Stimulated activated CD8-positive, alpha-beta memory T cell treated with anti-CD3 and anti-CD28 coated beads, Interleukin-4, amount 100 ng/mL, for 24 hours (primary cell): ENCODE measurements around the gene PHC2.
A peak's percentile ranks its signal among the peaks of the same experiment; 100 is the strongest.

Experiments used
- DNase-seq: peaks from one replicate; pipeline ENCODE4 v3.0.0-alpha.2; 2020; ENCODE audit warnings: low read depth

PHC2 gene

GRCh38 chr1:33430692-33431593, at the start of gene PHC2:
TSS of gene PHC2 (minus strand) at chr1:33431095. CDS start at chr1:33375539, 55,556 bp downstream.
- DNase-seq: peak; percentile 90

DNA sequence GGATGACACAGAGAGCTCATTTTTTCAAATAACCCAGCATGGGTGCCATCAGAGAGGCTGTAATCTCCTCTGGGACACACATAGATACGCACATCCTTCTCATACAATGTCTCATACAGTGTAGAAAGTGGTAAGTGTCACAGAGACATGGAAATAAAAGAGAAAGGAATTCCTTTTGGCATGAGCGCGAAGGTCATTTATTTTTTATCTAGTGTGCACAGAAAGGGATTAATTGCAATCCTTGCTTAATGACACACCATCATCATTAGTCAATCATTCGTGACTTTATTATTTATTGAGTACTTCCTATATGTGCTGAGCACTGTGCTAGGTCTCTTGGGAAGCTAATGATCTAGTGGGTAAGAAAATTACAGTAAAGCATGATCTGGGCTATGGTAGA, 46.6 kb upstream of the PHC2 start:
- DNase-seq: no peak

- no peak for DNase-seq
Measured at GRCh38 chr1:33473900-33474299, 43.0 kb upstream of the PHC2 start.

- DNase-seq: peak; percentile 84
Measured at GRCh38 chr1:33472269-33472980, 41.5 kb upstream of the PHC2 start, which contains the start of gene ZSCAN20. TSS of gene ZSCAN20 (plus strand) at chr1:33472645. CDS start at chr1:33479289, 6,644 bp downstream.

DNA sequence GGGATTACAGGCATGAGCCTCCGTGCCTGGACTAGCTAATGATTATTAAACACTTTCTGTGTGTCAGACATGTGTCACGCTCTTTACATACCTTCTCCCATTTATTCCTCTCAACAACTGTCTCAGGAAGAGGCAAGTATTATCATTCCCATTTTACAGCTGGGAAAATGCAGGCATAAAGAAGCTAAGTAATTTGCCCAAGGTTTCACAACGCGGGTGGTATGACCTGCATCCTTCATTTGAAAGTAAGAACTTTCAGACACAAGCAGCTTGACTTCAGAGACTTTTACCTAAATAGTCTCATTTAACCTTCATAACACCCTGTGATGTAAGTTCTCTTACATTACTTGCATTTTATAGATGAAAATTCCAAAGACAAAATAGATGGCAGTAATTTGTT, 40.5 kb upstream of the PHC2 start:
- no peak for DNase-seq

- peak; percentile 33 for DNase-seq
Measured at GRCh38 chr1:33470495-33471012, 39.7 kb upstream of the PHC2 start.

GRCh38 chr1:33469691-33470090, 38.8 kb upstream of the PHC2 start:
- no peak for DNase-seq

DNA sequence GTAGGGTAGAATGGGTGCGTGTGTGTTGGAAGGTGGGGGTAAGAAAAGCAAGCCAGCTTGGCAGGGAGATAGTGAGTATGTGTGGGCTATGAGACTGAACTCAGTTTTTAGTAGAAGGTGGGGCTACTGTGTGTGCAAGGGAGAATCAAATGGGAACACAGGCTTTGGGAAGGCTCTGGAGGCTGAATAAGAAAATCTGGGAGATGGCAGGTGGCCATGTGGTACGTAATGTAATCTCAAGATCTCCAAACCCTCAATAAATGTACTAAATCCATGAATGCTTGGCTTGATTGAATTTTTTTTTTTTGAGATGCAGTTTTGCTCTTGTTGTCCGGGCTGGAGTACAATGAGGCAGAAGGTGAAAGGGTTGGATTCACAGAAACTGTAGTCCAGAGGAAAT, 38.1 kb upstream of the PHC2 start:
- no peak for DNase-seq

DNA sequence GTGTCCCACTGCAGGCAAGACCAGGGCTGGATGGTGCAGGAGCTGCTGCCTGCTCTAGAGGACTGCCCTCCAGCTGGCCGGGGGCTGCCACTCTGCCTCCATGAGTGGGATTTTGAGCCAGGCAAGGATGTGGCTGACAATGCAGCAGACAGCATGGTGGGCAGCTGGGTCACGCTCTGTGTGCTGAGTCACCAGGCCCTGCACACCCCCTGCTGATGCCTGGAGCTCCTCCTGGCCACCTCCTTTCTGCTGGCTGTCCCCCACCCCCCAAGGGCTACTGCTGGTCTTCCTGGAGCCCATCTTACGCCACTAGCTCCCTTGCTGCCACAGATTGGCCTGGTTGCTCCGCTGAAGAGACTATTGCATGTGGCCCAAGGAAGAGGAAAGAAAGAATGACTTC, 37.6 kb upstream of the PHC2 start:
- DNase-seq: no peak

DNA sequence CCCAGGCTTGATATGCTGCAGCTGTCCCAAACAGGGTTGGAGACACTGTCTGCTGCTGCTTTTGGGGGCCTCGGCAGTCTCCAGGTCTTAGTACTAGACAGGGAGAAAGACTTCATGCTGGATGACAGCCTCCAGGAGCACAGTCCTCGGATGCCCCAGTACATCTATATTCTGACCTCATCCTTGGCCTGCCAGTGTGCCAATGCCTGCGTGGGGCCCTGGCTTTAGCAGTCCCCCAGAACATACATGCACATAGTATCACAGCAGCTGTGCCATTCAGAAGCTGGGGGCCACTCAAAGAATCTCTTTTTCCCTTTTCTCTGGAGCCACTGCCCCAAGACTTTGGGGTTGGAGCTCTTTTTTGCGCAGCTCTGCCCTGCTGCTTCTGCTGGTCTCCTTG, 37.1 kb upstream of the PHC2 start:
- no peak for DNase-seq

DNA sequence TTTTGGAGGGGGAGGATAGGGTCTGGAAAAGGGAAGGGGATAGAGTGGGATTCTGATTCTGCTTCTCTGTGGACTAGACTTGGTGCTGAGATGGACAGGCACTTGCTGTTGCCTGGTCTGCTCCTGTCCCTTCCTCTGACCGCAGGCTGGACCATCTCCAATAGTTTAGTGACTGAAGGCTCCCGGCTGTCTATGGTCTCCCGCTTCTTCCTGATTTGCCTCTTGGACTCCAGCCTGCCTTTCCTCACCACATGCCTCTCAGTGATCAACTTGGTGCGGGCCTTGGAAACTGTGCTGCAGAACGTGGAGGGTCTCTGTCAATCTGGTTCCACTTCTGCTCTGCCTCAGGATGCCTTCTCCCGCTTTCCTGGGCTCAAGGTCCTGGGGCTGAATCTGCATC, 35.3 kb upstream of the PHC2 start:
- DNase-seq: no peak

DNA sequence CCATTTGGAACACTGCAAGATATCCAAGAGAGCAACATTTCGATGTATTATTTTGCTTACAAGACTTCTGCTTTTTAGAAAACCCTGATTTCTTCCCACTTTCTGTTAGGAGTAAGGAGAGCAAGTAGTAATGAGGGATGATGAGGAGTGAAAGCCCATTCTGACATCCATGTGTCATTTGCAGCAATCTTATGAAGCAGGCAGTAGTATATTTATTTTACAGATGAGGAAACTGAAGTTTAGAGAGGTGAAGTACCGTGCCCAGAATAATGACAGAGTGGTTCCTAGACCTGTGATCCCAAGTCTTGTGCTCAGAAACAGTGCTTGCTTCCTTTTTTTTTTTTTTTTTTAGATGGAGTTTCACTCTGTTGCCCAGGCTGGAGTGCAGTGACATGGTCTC, 34.4 kb upstream of the PHC2 start:
- no peak for DNase-seq

DNA sequence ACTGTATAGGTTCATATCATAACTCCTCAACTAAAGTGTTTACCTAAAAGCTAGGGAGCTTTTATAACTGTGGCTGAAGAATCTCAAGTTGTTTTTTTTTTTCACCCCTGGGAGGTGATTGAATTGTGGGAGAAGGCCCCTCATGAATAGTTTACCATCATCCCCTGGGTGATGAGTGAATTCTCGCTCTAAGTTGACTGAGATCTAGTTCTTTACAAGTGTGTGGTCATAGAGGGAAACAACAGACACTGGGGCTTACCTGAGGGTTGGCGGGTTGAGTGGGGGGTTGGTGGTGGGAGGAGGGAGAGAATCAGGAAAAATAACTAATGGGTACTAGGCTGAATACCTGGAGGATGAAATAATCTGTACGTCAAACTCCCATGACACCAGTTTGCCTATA, 33.7 kb upstream of the PHC2 start:
- DNase-seq: no peak

- DNase-seq: no peak
Measured at GRCh38 chr1:33462405-33463164, 31.7 kb upstream of the PHC2 start.

DNA sequence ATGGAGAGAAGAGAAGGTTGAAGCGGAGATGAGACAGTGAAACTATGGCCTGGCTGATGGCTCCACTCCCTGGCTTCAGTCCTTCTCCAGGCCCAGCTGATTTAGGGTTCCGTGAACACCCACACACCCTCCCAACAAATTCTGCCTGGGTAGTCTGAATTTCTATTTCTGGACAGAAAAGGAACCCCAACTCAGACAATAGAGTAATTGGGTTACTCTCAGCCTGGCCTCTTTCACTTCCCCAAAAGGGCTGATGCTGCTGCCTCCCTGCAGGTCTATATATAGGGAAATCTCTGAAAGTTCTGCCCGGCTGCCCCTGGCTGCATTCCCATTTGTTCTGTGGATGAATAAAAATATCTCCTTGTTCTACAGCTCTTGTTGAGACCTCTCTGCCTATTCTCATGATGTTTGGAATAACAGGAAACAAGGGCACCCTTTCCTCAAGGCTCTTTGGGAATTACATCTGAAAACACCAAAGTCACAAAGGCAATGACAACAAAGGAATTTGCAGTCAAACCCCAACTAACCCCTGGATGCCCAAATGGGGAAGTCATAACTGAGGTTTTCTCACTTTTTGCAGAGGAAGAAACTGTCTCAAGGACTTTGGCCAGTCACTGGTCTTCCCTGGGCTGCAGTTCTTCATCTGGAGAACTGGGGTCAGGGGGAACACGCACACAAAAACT, 30.2 kb upstream of the PHC2 start:
- no peak for DNase-seq

DNA sequence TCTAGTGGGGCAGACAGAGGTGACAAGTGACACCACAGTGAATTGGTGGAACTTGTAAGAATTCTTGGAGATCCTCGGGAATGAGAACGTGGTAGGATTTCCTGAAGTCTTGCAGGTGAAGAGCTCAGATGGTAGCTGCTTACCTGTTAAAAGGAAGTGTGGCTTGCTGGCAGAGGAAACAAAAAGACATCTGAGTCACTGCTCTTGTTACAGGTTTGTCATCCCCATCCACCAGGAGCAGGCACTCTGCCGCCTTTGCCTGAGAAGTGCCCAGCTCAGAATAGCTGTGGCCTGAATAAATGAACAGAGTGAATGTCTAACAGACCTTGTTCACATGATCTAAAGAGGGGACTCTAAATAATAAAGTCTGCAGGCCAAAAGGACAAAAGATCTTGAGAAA, 29.2 kb upstream of the PHC2 start:
- no peak for DNase-seq

GRCh38 chr1:33459691-33460090, 28.8 kb upstream of the PHC2 start:
- DNase-seq: no peak

GRCh38 chr1:33456502-33456886, 25.6 kb upstream of the PHC2 start:
- no peak for DNase-seq

DNA sequence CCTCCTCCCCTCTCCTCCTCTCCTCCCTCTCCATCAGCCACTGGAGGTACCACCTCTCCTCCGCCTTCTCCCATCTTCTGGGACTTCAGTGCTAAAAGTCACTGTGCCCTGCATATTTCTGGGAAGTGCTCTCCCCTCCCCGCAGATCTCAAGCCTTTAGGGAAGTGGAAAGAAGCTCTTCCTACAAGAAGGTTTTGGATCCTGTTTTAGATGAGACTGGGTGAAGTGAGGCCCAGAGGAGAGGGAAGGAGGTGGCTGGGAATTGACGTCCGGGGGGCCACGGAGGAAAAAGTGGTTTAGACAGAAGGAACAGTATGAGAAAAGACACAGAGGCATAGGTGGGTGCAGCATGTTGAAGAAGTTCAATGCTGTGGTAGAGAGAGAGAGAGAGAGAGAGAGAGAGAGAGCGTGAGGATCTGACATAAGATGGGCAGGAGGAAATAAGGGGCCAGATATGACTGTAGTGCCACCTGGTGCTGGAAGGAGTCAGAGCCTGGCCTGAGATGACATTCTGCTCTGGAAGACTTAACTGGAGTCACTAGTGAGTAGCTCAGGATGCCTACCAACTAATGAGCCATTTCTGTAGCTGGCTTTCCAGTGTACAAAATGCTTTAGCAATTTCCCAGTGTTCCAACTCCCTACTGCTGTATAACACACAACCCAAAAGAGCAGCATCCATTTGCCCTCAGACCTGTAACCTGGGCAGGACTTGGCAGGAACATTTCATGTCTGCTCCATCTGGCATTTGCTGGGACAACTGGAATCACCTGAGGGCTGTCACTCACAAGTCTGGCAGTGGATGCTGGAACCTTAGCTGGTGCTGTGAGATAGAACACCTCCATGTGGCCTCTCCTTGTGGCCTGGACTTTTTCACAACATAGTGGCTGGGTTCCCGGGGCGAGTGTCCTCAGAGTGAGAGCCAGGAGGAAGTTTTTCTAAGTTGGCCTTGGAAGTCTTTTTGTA, 24.9 kb upstream of the PHC2 start:
- no peak for DNase-seq

DNA sequence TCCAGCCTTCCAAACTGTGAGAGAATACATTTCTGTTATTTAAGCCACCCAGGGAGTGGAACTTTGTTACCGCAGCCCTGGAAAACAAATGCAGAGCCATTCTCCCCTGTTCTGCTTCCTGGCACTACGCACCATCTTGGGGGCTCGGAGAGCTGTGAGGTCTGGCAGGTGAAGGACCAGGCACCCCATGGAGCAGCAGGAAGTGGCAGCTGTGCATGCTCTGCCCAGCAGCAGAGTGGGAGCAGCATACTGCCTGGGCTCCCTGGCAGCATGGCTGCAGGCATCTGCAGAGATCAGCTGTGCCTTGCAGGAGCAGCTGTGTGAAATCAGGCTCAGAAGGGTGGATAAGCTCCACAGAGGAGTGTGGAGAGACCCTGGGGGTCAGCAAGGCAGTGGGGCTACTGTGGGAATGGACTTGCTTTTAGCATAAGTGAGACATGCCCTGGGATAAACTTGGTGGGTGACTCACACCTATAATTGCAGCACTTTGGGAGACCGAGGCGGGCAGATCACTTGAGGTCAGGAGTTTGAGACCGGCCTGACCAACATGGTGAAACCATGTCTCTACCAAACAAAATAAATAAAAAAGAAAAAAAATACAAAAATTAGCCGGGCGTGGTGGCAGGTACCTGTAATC, 23.9 kb upstream of the PHC2 start:
- DNase-seq: no peak
